ENCODE results near the gene ANKRD52. TPM values are rescaled to one million over a fixed set of nuclear protein-coding genes. Genes with fewer than 3 reads are reported as not detected.

The ANKRD52 gene
- total RNA-seq, 1 experiment from 2014 or later: 56.6 TPM

DNA sequence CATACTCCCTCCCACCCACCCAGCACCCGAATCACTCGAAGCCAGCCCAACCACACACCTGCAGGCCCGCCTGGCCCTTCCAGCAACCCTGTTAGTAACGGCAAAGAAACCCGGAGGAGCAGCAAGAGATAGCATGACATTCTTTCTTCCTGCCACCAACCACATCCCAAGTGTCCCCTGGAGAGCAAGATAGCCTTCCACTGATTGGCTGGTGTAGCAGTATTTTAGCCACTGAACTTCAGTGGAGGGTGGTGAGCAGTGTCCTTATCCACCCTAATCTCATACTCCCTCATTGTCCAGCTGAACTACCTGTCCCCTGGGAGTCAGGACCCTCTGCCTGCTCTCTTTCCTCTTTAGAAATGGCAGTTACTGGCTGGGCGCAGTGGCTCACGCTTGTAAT is 29.1 kb downstream of the ANKRD52 start:
- no TSS peak for BruUV-seq (replicated peaks)
- CTCF ChIA-PET: no interaction called here
- intact Hi-C loops (cut with micrococcal nuclease): no loop called here
- Histone ChIP-seq H3K27ac (ENCODE audit: low read depth, low read length) (no peak overlapping the region), H3K4me3 (replicated peaks in 1 of 2; ENCODE audit: low read depth in 1 of 2, low read length in 2 of 2) (no peak overlapping the region), H3K9me3 (ENCODE audit: control insufficient read depth in 1 of 2, insufficient read depth in 1 of 2, low read depth in 1 of 2, low read length in 2 of 2) (no peaks in the 10 kb centered on the region), H3K4me2 (ENCODE audit: low read length) (no peak overlapping the region), H3K79me2 (ENCODE audit: insufficient read depth, low read length) (peaks cover 3% of the 10 kb centered on the region; the same call in 1 of the 2 replicates), H3K36me3 (ENCODE audit: control insufficient read depth in 1 of 2, insufficient read depth in 2 of 2, low read length in 2 of 2) (no peaks in the 10 kb centered on the region), H2AFZ (ENCODE audit: low read depth, low read length, poor library complexity, severe bottlenecking) (no peak overlapping the region), H3K9ac (ENCODE audit: low read length) (no peak overlapping the region), H3K9me2 (ENCODE audit: insufficient read depth) (no peaks in the 10 kb centered on the region), H3K27me3 (ENCODE audit: insufficient read depth, low read length) (no peaks in the 10 kb centered on the region), H3K4me1 (ENCODE audit: control insufficient read depth in 1 of 2, insufficient read depth in 2 of 2, low read length in 2 of 2) (peaks cover 0 to 9% of the 10 kb centered on the region in 2 experiments; a peak in 1 of 4 replicates), H4K20me1 (ENCODE audit: insufficient read depth) (no peaks in the 10 kb centered on the region)
- POLR2A ChIA-PET: no interaction called here
- no peak for TF ChIP-seq EGR1 (IDR thresholded peaks at IDR 0.05; ENCODE audit: low read depth)
- no peak for TF ChIP-seq EZH2 (IDR thresholded peaks at IDR 0.05)
- no peak for TF ChIP-seq POLR2AphosphoS5 (IDR thresholded peaks at IDR 0.05; ENCODE audit: low read depth, low read length)
- TF ChIP-seq, protein P1, sequence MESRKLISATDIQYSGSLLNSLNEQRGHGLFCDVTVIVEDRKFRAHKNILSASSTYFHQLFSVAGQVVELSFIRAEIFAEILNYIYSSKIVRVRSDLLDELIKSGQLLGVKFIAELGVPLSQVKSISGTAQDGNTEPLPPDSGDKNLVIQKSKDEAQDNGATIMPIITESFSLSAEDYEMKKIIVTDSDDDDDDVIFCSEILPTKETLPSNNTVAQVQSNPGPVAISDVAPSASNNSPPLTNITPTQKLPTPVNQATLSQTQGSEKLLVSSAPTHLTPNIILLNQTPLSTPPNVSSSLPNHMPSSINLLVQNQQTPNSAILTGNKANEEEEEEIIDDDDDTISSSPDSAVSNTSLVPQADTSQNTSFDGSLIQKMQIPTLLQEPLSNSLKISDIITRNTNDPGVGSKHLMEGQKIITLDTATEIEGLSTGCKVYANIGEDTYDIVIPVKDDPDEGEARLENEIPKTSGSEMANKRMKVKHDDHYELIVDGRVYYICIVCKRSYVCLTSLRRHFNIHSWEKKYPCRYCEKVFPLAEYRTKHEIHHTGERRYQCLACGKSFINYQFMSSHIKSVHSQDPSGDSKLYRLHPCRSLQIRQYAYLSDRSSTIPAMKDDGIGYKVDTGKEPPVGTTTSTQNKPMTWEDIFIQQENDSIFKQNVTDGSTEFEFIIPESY (IDR thresholded peaks at IDR 0.05; ENCODE audit: extremely low read depth, insufficient replicate concordance, low read length): no peak
- no peak for TF ChIP-seq ZFX (IDR thresholded peaks at IDR 0.05)
- RAD21 ChIA-PET (ENCODE audit: low non-redundant PET in 1 of 2, low total read pairs in 2 of 2, uncharacterized antibody in 2 of 2, unreplicated experiment in 2 of 2): no interaction called here
- no peak for DNase-seq (ENCODE audit: low read depth, low spot score)
- no peak for ATAC-seq

DNA sequence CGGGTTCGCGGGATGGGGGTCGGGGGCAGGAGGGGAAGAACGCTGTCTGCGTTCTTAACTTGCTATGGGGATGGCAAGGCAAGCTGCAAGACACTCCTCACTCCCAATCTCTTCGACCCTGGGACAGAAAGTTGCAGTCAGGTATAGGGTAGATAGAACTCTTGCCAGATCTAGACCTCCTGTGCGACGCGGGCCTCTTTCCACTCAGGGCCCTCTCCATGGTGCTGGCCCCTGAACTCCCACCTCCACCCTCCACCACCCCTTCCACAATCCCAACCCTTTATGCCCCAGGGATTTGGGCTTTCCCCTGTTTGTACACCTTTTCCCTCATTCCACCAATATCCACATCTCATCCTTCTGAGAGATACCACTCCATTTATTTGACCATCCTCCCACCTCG is 33.2 kb downstream of the ANKRD52 start:
- Histone ChIP-seq H3K4me3 (replicated peaks in 1 of 2; ENCODE audit: low read depth in 1 of 2, low read length in 2 of 2) (peak overlapping the region; percentile 85 to 91), H4K20me1 (ENCODE audit: insufficient read depth) (no peaks in the 10 kb centered on the region), H3K4me1 (ENCODE audit: control insufficient read depth in 1 of 2, insufficient read depth in 2 of 2, low read length in 2 of 2) (peaks cover 8 to 35% of the 10 kb centered on the region in 2 experiments; a peak in 3 of 4 replicates), H3K36me3 (ENCODE audit: control insufficient read depth in 1 of 2, insufficient read depth in 2 of 2, low read length in 2 of 2) (no peaks in the 10 kb centered on the region), H3K9me2 (ENCODE audit: insufficient read depth) (no peaks in the 10 kb centered on the region), H2AFZ (ENCODE audit: low read depth, low read length, poor library complexity, severe bottlenecking) (no peak overlapping the region), H3K27ac (ENCODE audit: low read depth, low read length) (peak overlapping the region; percentile 67), H3K4me2 (ENCODE audit: low read length) (peak overlapping the region; percentile 94), H3K9ac (ENCODE audit: low read length) (peak overlapping the region; percentile 70), H3K79me2 (ENCODE audit: insufficient read depth, low read length) (peaks cover 15% of the 10 kb centered on the region), H3K9me3 (ENCODE audit: control insufficient read depth in 1 of 2, insufficient read depth in 1 of 2, low read depth in 1 of 2, low read length in 2 of 2) (no peaks in the 10 kb centered on the region), H3K27me3 (ENCODE audit: insufficient read depth, low read length) (no peaks in the 10 kb centered on the region)
- RAD21 ChIA-PET (ENCODE audit: low non-redundant PET in 1 of 2, low total read pairs in 2 of 2, uncharacterized antibody in 2 of 2, unreplicated experiment in 2 of 2): no interaction called here
- POLR2A ChIA-PET: no interaction called here
- CTCF ChIA-PET: no interaction called here
- intact Hi-C loops (cut with micrococcal nuclease): loop anchor here (1.0 to 5.0 kb wide), 3 partner anchors 18 to 106 kb away; partner anchors contain the start of gene ANKRD52
- no peak for ATAC-seq
- DNase-seq (ENCODE audit: low read depth, low spot score): no peak
- no TSS peak for BruUV-seq (replicated peaks)
- TF ChIP-seq EGR1 (IDR thresholded peaks at IDR 0.05; ENCODE audit: low read depth) (no peak), EZH2phosphoT487 (IDR thresholded peaks at IDR 0.05; ENCODE audit: borderline replicate concordance) (no peak), SIN3A (IDR thresholded peaks at IDR 0.05; ENCODE audit: low read depth) (no peak), TCF7L2 (IDR thresholded peaks at IDR 0.05; ENCODE audit: borderline replicate concordance, extremely low read depth, insufficient read depth, insufficient read length) (no peak), RAD21 (IDR thresholded peaks at IDR 0.05; ENCODE audit: low read depth) (no peak)
- TF ChIP-seq, protein P1 (IDR thresholded peaks at IDR 0.05; ENCODE audit: extremely low read depth, insufficient replicate concordance, low read length): no peak
- TF ChIP-seq, protein P2, sequence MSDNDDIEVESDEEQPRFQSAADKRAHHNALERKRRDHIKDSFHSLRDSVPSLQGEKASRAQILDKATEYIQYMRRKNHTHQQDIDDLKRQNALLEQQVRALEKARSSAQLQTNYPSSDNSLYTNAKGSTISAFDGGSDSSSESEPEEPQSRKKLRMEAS (IDR thresholded peaks at IDR 0.05): no peak
- TF ChIP-seq, protein P3, sequence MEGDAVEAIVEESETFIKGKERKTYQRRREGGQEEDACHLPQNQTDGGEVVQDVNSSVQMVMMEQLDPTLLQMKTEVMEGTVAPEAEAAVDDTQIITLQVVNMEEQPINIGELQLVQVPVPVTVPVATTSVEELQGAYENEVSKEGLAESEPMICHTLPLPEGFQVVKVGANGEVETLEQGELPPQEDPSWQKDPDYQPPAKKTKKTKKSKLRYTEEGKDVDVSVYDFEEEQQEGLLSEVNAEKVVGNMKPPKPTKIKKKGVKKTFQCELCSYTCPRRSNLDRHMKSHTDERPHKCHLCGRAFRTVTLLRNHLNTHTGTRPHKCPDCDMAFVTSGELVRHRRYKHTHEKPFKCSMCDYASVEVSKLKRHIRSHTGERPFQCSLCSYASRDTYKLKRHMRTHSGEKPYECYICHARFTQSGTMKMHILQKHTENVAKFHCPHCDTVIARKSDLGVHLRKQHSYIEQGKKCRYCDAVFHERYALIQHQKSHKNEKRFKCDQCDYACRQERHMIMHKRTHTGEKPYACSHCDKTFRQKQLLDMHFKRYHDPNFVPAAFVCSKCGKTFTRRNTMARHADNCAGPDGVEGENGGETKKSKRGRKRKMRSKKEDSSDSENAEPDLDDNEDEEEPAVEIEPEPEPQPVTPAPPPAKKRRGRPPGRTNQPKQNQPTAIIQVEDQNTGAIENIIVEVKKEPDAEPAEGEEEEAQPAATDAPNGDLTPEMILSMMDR (IDR thresholded peaks at IDR 0.05 in 2 of 3, conservative IDR thresholded peaks at IDR 0.05 in 1 of 3; ENCODE audit: borderline replicate concordance in 1 of 3, insufficient read depth in 1 of 3, low read depth in 2 of 3, low read length in 2 of 3): no peak

All from HCT116 (cell line).